ENCODE results near the gene SENP3.

DNA sequence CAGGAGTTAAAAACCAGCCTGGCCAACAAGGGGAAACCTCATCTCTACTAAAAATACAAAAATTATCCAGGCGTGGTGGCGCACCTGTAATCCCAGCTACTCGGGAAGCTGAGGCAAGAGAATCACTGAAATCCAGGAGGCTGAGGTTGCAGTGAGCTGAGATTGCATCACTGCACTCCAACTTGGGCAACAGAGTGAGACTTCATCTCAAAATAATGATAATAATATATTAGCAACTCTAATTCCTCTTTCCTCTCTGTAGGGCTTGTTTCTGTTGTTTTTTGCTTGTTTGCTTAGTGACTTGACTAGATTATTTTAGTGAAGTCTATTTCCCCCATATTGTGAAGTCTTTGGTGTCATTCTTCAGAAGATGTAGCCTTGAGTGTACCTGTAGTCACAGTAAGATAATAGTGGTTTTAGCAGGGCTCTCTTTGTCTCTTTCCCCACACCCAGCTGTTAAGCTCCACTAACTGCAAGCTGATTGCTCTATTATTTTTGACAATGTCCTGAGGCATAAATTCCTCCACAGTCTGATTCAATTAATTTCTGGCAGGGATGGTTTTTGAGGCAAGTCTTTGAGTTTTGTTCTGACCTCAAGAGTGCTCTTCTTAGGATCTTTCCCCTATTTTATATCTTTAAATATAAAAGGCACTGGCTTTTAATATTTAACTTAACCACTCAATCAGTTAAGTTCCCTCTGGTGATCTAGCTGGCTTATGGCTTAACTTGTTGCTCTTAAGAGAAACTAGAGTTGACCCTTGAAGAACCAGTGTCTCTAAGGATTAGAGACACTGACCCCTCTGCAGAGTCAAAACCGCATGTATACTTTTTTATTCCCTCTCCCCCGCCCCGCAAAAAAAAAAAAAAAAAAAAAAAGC lies 31.5 kb upstream of the SENP3 start:
- TF ChIP-seq, protein P1, sequence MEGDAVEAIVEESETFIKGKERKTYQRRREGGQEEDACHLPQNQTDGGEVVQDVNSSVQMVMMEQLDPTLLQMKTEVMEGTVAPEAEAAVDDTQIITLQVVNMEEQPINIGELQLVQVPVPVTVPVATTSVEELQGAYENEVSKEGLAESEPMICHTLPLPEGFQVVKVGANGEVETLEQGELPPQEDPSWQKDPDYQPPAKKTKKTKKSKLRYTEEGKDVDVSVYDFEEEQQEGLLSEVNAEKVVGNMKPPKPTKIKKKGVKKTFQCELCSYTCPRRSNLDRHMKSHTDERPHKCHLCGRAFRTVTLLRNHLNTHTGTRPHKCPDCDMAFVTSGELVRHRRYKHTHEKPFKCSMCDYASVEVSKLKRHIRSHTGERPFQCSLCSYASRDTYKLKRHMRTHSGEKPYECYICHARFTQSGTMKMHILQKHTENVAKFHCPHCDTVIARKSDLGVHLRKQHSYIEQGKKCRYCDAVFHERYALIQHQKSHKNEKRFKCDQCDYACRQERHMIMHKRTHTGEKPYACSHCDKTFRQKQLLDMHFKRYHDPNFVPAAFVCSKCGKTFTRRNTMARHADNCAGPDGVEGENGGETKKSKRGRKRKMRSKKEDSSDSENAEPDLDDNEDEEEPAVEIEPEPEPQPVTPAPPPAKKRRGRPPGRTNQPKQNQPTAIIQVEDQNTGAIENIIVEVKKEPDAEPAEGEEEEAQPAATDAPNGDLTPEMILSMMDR (conservative IDR thresholded peaks at IDR 0.05; ENCODE audit: low read depth, low read length): no peak
- no peak for TF ChIP-seq EZH2 (IDR thresholded peaks at IDR 0.05; ENCODE audit: borderline replicate concordance, low read depth, low read length, poor library complexity, severe bottlenecking)
